GM19043 (cell line): ENCODE data around the gene ZNF639.

Source experiments
- ATAC-seq: cut with Tn5 transposase; IDR thresholded peaks from one replicate; pipeline ENCODE4 v1.9.1; 2021; ENCODE audit warnings: low read depth; ENCODE audit not compliant: unreplicated experiment

ZNF639 gene

GRCh38 chr3:179309225-179310078 lies 13.4 kb upstream of the ZNF639 start:
- ATAC-seq: peak; percentile 95

GRCh38 chr3:179318876-179319275 lies 4.0 kb upstream of the ZNF639 start:
- no peak for ATAC-seq

GRCh38 chr3:179321668-179322285 lies 1.1 kb upstream of the ZNF639 start:
- no peak for ATAC-seq

GRCh38 chr3:179323197-179324110 lies 623 bp downstream of the ZNF639 start:
- peak; percentile 33 for ATAC-seq

- ATAC-seq: no peak
These were observed 1.5 kb downstream of the ZNF639 start for GRCh38 chr3:179324270-179324754.

GRCh38 chr3:179330438-179330837 lies 7.6 kb downstream of the ZNF639 start:
- ATAC-seq: no peak

GRCh38 chr3:179332240-179332639 lies 9.4 kb downstream of the ZNF639 start:
- no peak for ATAC-seq

- no peak for ATAC-seq
These were observed 10.3 kb downstream of the ZNF639 start for GRCh38 chr3:179333084-179333483.

- ATAC-seq: no peak
These were observed 13.6 kb downstream of the ZNF639 start for GRCh38 chr3:179336345-179336929.

GRCh38 chr3:179347345-179348194 lies 24.7 kb downstream of the ZNF639 start, which contains the start of gene MFN1:
MFN1 (plus strand) TSS chr3:179347709; CDS start chr3:179348852, 1,143 bp downstream.
- peak; percentile 88 for ATAC-seq

GRCh38 chr3:179348325-179349013 lies 25.6 kb downstream of the ZNF639 start:
- ATAC-seq: peak; percentile 60

GRCh38 chr3:179355996-179356395 lies 33.2 kb downstream of the ZNF639 start:
- ATAC-seq: no peak

GRCh38 chr3:179363332-179363731 lies 40.5 kb downstream of the ZNF639 start:
- no peak for ATAC-seq

- no peak for ATAC-seq
These were observed 46.8 kb downstream of the ZNF639 start for GRCh38 chr3:179369621-179370020.

- ATAC-seq: no peak
These were observed 51.1 kb downstream of the ZNF639 start for GRCh38 chr3:179373938-179374337.

- no peak for ATAC-seq
These were observed 52.5 kb downstream of the ZNF639 start for GRCh38 chr3:179375091-179375999.

GRCh38 chr3:179376474-179376873 lies 53.6 kb downstream of the ZNF639 start:
- ATAC-seq: no peak
